ENCODE measurements around the gene PPFIA1.

DNA sequence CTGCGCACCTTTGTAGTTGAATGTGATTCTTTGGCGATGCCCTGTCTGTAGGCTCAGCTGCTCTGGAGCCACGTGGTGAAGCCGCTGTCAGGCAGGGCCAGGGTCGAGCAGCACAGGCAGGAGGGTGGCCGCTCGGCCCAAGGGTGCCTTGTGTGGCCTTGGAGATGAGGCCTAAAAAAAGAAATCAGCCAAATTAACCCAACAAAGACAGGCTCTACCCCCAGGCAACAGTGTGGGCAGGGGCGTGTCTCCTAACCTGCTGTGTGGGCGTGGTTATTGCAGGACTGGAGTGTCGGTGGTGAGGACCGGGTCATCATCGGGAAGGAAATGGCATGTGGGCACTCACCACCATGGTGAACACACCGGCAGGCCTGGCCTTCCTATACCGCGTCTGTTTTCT, 162.1 kb downstream of the PPFIA1 start:
- TF ChIP-seq NFYB (CRISPR knock-in tag; conservative IDR thresholded peaks at IDR 0.05; ENCODE audit: low read depth) (no peak), PRDM15 (CRISPR knock-in tag; IDR thresholded peaks at IDR 0.05) (no peak), ATF2 (CRISPR knock-in tag; IDR thresholded peaks at IDR 0.05; ENCODE audit: borderline replicate concordance, low read depth) (no peak), SP1 (CRISPR knock-in tag; conservative IDR thresholded peaks at IDR 0.05) (no peak), CTCF (IDR thresholded peaks at IDR 0.05) (no peak), USF2 (CRISPR knock-in tag; IDR thresholded peaks at IDR 0.05) (no peak), GABPB1 (CRISPR knock-in tag; IDR thresholded peaks at IDR 0.05) (no peak), CBFB (CRISPR knock-in tag; IDR thresholded peaks at IDR 0.05; ENCODE audit: low read depth) (no peak), ZNF232 (CRISPR knock-in tag; IDR thresholded peaks at IDR 0.05) (no peak), AR (CRISPR knock-in tag; IDR thresholded peaks at IDR 0.05) (no peak)
- TF ChIP-seq, protein P1, sequence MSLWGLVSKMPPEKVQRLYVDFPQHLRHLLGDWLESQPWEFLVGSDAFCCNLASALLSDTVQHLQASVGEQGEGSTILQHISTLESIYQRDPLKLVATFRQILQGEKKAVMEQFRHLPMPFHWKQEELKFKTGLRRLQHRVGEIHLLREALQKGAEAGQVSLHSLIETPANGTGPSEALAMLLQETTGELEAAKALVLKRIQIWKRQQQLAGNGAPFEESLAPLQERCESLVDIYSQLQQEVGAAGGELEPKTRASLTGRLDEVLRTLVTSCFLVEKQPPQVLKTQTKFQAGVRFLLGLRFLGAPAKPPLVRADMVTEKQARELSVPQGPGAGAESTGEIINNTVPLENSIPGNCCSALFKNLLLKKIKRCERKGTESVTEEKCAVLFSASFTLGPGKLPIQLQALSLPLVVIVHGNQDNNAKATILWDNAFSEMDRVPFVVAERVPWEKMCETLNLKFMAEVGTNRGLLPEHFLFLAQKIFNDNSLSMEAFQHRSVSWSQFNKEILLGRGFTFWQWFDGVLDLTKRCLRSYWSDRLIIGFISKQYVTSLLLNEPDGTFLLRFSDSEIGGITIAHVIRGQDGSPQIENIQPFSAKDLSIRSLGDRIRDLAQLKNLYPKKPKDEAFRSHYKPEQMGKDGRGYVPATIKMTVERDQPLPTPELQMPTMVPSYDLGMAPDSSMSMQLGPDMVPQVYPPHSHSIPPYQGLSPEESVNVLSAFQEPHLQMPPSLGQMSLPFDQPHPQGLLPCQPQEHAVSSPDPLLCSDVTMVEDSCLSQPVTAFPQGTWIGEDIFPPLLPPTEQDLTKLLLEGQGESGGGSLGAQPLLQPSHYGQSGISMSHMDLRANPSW (CRISPR knock-in tag; conservative IDR thresholded peaks at IDR 0.05; ENCODE audit: low read depth) = no peak
- TF ChIP-seq, protein P2, sequence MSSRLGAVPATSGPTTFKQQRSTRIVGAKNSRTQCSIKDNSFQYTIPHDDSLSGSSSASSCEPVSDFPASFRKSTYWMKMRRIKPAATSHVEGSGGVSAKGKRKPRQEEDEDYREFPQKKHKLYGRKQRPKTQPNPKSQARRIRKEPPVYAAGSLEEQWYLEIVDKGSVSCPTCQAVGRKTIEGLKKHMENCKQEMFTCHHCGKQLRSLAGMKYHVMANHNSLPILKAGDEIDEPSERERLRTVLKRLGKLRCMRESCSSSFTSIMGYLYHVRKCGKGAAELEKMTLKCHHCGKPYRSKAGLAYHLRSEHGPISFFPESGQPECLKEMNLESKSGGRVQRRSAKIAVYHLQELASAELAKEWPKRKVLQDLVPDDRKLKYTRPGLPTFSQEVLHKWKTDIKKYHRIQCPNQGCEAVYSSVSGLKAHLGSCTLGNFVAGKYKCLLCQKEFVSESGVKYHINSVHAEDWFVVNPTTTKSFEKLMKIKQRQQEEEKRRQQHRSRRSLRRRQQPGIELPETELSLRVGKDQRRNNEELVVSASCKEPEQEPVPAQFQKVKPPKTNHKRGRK (CRISPR knock-in tag; IDR thresholded peaks at IDR 0.05; ENCODE audit: borderline replicate concordance) = no peak
- TF ChIP-seq, protein P3, sequence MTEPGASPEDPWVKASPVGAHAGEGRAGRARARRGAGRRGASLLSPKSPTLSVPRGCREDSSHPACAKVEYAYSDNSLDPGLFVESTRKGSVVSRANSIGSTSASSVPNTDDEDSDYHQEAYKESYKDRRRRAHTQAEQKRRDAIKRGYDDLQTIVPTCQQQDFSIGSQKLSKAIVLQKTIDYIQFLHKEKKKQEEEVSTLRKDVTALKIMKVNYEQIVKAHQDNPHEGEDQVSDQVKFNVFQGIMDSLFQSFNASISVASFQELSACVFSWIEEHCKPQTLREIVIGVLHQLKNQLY (CRISPR knock-in tag; IDR thresholded peaks at IDR 0.05) = no peak

Measured in WTC11 (cell line).